ENCODE results near the gene SND1. TPM values are rescaled to one million over a fixed set of nuclear protein-coding genes. Genes with fewer than 3 reads are reported as not detected.

SND1 gene
- polyA plus RNA-seq, 3 donors: 46.5 to 97.3 (median 79.8) TPM

GRCh38 chr7:127895814-127896280, 243.9 kb downstream of the SND1 start:
- Histone ChIP-seq H3K27ac (ENCODE audit: low read depth in 1 of 2, low read length in 2 of 2) (no peak overlapping the region), H3K9me3 (replicated peaks in 1 of 2; ENCODE audit: control insufficient read depth in 1 of 2, insufficient read depth in 1 of 2, low read length in 2 of 2) (no peaks in the 10 kb centered on the region), H3K4me3 (replicated peaks in 1 of 3; ENCODE audit: low read depth in 2 of 3, low read length in 3 of 3) (no peak overlapping the region), H4K20me1 (ENCODE audit: insufficient read depth, low read length) (peaks cover 73% of the 10 kb centered on the region), H3K79me2 (ENCODE audit: insufficient read depth, low read length) (peaks cover 30% of the 10 kb centered on the region), H2AFZ (ENCODE audit: insufficient read depth, low read depth, low read length, poor library complexity, severe bottlenecking) (no peak overlapping the region), H3K9ac (ENCODE audit: insufficient read depth, low read length, poor library complexity, severe bottlenecking) (no peak overlapping the region), H3K4me1 (ENCODE audit: control insufficient read depth in 1 of 2, insufficient read depth in 2 of 2, low read length in 2 of 2) (peaks cover 3 to 7% of the 10 kb centered on the region in 2 donors), H3K27me3 (ENCODE audit: control insufficient read depth in 2 of 2, insufficient read depth in 2 of 2, low read length in 2 of 2) (no peaks in the 10 kb centered on the region), H3K36me3 (replicated peaks in 1 of 2; ENCODE audit: control insufficient read depth in 1 of 2, insufficient read depth in 2 of 2, low read length in 2 of 2) (peaks cover 13 to 68% of the 10 kb centered on the region in 2 donors), H3K4me2 (replicated peaks; ENCODE audit: extremely low read depth, low read length, poor library complexity, severe bottlenecking) (no peak overlapping the region)
- Mint-ChIP-seq H3K4me3 (no peak overlapping the region), H3K27me3 (ENCODE audit: low read depth in 3 of 3) (no peaks in the 10 kb centered on the region), H3K36me3 (peaks cover 20 to 32% of the 10 kb centered on the region in 2 donors), H3K9me3 (no peaks in the 10 kb centered on the region), H3K27ac (no peak overlapping the region), H3K4me1 (peaks cover 27% of the 10 kb centered on the region)
- DNase-seq: no peak
- 83% methylated on average over 1 of the region's 4 CpGs for WGBS (ENCODE audit: insufficient coverage)
- intact Hi-C loops (cut with micrococcal nuclease): no loop called here
- no peak for TF ChIP-seq CTCF (IDR thresholded peaks at IDR 0.05)

GRCh38 chr7:127896659-127897058, 244.7 kb downstream of the SND1 start:
- Histone ChIP-seq H3K27ac (ENCODE audit: low read depth in 1 of 2, low read length in 2 of 2) (peak overlapping the region in 1 of 2 donors; percentile 5), H3K27me3 (ENCODE audit: control insufficient read depth in 2 of 2, insufficient read depth in 2 of 2, low read length in 2 of 2) (no peaks in the 10 kb centered on the region), H3K79me2 (ENCODE audit: insufficient read depth, low read length) (peaks cover 34% of the 10 kb centered on the region), H2AFZ (ENCODE audit: insufficient read depth, low read depth, low read length, poor library complexity, severe bottlenecking) (no peak overlapping the region), H4K20me1 (ENCODE audit: insufficient read depth, low read length) (peaks cover 79% of the 10 kb centered on the region), H3K4me2 (replicated peaks; ENCODE audit: extremely low read depth, low read length, poor library complexity, severe bottlenecking) (no peak overlapping the region), H3K9me3 (replicated peaks in 1 of 2; ENCODE audit: control insufficient read depth in 1 of 2, insufficient read depth in 1 of 2, low read length in 2 of 2) (no peaks in the 10 kb centered on the region), H3K36me3 (replicated peaks in 1 of 2; ENCODE audit: control insufficient read depth in 1 of 2, insufficient read depth in 2 of 2, low read length in 2 of 2) (peaks cover 13 to 61% of the 10 kb centered on the region in 2 donors), H3K4me3 (replicated peaks in 1 of 3; ENCODE audit: low read depth in 2 of 3, low read length in 3 of 3) (no peak overlapping the region), H3K4me1 (ENCODE audit: control insufficient read depth in 1 of 2, insufficient read depth in 2 of 2, low read length in 2 of 2) (peaks cover 0 to 6% of the 10 kb centered on the region in 2 donors), H3K9ac (ENCODE audit: insufficient read depth, low read length, poor library complexity, severe bottlenecking) (no peak overlapping the region)
- TF ChIP-seq CTCF (IDR thresholded peaks at IDR 0.05): no peak
- Mint-ChIP-seq H3K4me1 (peaks cover 29% of the 10 kb centered on the region), H3K4me3 (no peak overlapping the region), H3K9me3 (no peaks in the 10 kb centered on the region), H3K36me3 (peaks cover 16 to 27% of the 10 kb centered on the region in 2 donors), H3K27me3 (ENCODE audit: low read depth in 3 of 3) (no peaks in the 10 kb centered on the region), H3K27ac (no peak overlapping the region)
- DNase-seq: no peak
- intact Hi-C loops (cut with micrococcal nuclease): no loop called here
- WGBS (ENCODE audit: insufficient coverage): 100% methylated on average over 2 of the region's 5 CpGs

All from CD14-positive monocyte (primary cell).